Testis (tissue), 2 donors: ENCODE results near the gene MAP3K3.

Experiments used
- CTCF ChIP-seq, 3 experiments: fragments of 450-650 bp in 2 of 3; fragments of 200-600 bp in 1 of 3; sonication (generic) in 1 of 3; IDR thresholded peaks; one replicate each; pipeline ENCODE4 v1.5.1; 2016 to 2019; ENCODE audit warnings: antibody characterized with exemption in 3 of 3, mild to moderate bottlenecking in 2 of 3, moderate library complexity in 1 of 3
- POLR2A ChIP-seq: fragments of 450-650 bp; IDR thresholded peaks from one replicate; pipeline ENCODE4 v1.6.1; 2017; ENCODE audit warnings: antibody characterized with exemption, mild to moderate bottlenecking, moderate library complexity

- TF ChIP-seq CTCF (IDR thresholded peaks at IDR 0.05) (no peak), POLR2A (no peak)
These were observed 80.5 kb downstream of the MAP3K3 start for GRCh38 chr17:63702721-63703015.
